LNCAP (cell line): ENCODE data around the gene CLEC20A.

Experiments
- CTCF ChIP-seq: fragments of 450-650 bp; IDR thresholded peaks from 2 replicates; pipeline ENCODE4 v1.5.1; 2017; ENCODE audit warnings: mild to moderate bottlenecking

CLEC20A gene

DNA sequence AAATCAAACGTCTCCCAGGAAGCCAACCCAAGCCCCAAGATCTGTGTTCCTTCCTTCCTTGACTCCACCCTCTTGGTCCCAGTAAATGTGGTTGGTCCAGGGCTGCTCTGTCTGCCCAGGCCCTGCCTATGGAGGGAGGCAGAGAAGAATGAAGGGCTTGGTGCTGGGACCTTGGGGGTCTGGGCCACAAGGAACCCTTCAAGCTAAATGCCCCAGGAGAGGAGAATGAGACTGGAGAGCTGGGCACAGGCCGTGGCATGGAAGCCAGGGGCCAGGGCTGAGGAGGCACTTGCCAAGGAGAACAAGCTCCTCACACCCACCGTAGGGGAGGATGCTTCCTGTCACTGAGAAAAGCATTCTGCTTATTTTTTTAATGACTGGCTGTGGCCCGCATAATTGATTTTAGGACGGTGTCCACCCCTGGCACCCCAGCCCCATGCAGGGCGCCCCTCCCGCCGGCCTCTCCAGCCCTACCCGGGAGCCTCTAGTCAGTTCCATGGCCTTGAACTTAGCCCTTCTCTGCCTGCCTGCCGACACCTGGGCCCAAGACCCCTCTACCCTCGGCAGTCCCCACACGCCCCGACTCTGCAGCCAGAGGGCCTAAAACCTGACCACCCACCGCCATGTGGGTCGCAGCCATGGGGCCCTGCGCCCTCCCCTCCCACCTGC is 889 bp downstream of the CLEC20A start:
- no peak for TF ChIP-seq CTCF

DNA sequence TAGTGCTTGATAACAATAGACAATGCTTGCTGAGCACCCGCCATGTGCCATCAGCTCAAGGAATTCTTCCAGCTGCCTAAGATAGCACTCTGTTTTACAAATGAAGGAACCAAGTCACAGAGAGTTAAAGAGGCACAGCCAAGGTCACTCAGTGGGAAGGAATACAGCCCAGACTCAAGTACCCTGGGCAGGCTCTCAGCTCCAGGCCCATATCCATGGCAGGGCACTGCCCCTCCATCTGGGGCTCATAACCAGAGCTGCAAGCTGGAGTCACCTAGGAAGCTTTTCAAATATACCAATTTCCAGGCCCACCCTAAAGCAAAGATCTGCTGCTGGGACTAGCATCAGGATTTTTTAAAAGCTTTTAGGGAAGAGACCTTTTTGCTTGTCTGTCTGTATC is 1.6 kb downstream of the CLEC20A start:
- TF ChIP-seq CTCF: no peak

- TF ChIP-seq CTCF: no peak
Measured at GRCh38 chr1:178494569-178494971, 2.2 kb downstream of the CLEC20A start.

DNA sequence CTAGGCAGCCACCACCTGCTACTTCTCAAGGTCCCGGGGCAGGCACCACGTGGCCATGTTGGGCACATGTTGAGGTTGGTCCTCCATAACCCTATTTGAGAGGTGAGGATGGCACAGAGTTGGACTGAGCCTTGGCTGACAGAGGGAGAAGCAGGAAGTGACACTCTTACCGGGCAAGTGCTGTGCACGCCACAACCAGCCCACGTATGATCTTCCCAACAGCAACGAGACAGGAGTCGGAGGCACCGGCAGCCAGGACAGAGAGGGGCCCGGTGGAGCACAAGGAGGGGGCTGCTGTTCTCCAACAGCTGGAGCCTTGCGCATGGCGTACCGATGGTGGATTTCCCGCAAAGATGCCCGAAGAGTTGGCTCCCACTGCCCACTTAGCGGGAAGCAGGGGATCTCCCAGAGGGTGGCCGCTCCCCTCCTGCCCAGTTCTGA is 3.4 kb downstream of the CLEC20A start:
- TF ChIP-seq CTCF: no peak

DNA sequence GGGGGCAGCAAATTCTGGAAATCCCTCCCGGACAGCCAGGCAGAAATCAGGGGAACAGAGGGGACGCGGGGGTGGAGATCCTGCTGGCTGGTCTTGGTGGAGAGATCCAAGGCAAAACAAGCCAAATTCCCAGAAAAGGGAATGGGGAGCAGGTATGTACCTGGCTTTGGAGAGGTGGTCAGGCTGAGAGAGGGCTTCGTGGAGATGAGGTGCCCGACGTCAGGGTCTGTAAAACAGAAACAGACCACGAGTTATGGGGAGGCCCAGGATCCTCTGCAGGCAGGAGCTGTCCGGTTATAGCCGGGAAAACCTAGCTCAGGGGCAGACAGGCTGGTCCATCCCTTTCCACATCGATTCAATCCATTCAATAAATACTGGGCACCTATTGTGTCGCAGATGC is 4.4 kb downstream of the CLEC20A start:
- no peak for TF ChIP-seq CTCF

DNA sequence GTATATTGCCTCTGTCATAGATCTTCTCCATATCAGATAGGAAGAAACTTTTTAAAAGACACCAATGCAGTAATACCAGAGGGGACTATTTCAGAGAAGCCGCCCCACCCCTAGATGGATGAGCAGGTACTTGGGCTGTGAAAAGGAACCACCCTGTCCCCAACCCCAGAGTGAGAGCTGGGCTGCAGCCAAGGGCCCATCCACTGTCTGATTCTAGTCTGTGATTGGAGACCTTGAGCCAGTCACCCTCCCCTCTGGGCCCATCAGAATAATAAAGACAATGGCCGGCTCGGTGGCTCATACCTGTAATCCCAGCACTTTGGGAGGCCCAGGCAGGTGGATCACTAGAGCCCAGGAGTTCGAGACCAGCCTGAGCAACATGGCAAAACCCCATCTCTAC is 5.0 kb downstream of the CLEC20A start:
- TF ChIP-seq CTCF: no peak

DNA sequence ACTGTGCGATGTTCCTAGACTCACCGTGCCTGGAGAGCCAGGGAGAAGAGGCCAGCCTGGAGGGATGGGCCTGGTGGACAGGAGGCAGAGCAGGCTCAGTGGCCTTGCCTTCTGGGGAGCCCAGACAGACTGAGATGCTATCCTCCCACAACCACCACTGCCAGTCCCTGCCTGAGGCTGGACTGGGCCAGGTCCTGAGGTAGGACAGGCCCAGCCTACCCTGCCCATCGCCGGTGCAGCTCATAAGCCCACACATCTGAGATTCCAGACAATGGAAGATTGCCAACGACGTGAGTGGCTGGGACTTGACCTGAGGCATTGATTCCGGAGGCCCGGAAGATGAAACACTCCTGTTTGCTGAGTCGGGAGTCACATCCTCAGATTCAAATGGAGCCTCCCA is 5.8 kb downstream of the CLEC20A start:
- no peak for TF ChIP-seq CTCF

DNA sequence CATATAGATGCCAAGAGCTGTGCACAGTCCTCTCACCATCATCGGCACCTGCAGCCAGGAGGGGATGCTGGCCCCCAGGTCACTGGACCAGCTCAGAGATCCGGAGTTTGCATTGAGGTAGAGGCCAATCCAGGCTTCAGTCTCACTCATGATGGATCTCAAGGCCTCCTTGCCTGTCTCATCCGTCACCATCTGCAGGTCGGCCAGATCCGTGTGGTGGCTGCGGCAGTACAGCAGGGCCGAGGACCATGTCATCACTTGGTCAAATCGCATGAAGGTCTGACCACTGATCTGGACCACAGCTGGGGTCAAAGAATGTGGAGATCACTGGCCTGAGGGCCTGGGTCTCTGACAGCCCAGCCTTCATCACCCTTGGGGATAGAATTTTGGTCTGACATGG is 6.6 kb downstream of the CLEC20A start:
- TF ChIP-seq CTCF: no peak
